ENCODE data around the gene MILR1.

MILR1 gene, protein sequence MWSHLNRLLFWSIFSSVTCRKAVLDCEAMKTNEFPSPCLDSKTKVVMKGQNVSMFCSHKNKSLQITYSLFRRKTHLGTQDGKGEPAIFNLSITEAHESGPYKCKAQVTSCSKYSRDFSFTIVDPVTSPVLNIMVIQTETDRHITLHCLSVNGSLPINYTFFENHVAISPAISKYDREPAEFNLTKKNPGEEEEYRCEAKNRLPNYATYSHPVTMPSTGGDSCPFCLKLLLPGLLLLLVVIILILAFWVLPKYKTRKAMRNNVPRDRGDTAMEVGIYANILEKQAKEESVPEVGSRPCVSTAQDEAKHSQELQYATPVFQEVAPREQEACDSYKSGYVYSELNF

DNA sequence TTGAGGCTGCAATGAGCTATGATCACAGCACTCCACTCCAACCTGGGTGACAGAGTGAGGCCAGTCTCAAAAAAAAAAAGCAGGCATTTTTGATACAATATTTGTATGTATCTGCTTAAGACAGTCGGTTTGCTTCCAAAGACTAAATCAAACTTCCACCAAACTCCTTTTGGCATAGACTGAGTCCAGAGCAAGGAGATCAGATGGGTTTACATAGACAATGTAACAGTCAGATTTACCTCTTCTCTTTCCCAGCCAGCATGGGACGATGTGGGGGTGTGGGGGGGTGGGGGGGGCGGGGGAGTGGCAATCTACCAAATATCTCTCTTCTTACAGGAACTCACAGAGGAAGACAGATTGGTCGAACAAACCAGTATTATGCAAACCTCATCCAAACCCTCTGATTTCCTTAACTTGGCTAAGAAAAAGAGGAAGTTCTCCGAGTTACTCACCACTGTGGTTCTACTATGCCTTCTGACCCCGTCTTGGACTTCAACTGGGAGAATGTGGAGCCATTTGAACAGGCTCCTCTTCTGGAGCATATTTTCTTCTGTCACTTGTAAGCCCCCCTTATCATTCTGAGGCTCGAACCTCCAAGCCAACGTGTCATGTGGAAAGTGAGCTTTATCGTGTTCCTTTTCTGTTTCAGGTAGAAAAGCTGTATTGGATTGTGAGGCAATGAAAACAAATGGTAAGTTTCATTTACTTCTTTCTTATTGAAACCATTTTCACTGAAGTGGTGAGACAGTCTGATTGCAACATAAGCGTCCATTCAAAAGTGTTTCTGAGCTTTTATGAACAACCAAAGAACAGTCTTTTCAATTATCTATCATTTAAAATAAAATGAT lies at the start of gene MILR1:
MILR1 (plus strand) TSS at position 451 of the 848 bp plus-strand sequence; CDS start at position 505, 54 bp downstream.
- peak; percentile 96 for DNase-seq (ENCODE audit: low read depth in 2 of 2)
- TF ChIP-seq, protein P1, sequence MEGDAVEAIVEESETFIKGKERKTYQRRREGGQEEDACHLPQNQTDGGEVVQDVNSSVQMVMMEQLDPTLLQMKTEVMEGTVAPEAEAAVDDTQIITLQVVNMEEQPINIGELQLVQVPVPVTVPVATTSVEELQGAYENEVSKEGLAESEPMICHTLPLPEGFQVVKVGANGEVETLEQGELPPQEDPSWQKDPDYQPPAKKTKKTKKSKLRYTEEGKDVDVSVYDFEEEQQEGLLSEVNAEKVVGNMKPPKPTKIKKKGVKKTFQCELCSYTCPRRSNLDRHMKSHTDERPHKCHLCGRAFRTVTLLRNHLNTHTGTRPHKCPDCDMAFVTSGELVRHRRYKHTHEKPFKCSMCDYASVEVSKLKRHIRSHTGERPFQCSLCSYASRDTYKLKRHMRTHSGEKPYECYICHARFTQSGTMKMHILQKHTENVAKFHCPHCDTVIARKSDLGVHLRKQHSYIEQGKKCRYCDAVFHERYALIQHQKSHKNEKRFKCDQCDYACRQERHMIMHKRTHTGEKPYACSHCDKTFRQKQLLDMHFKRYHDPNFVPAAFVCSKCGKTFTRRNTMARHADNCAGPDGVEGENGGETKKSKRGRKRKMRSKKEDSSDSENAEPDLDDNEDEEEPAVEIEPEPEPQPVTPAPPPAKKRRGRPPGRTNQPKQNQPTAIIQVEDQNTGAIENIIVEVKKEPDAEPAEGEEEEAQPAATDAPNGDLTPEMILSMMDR (IDR thresholded peaks at IDR 0.05; ENCODE audit: low read depth, low read length): no peak
- peak within 1 kb of the TSS in 1 of 2 donors; percentile 48 for H3K4me3 ChIP-seq (replicated peaks in 1 of 2; ENCODE audit: low read depth in 2 of 2, low read length in 2 of 2)

DNA sequence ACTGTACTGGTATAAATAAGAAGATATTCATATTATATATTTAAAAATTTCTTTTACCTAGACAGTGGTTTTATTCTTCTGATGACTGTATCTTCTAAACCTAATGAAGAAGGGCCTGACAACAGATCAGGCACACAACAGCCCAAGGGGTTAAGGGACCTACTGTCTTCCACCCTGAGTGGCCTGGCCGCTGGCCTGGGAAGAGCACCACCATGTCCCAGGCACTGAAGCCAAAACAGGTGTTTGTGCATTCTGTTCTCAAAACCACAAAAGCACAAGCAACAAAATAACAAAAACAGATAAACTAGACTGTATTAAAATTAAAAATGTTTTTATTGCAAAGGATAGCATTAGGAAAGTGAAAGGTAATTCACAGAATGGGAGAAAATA lies 49.2 kb upstream of the MILR1 start:
- TF ChIP-seq, protein P1 (IDR thresholded peaks at IDR 0.05; ENCODE audit: low read depth, low read length): no peak
- DNase-seq (ENCODE audit: low read depth in 2 of 2): no peak
- H3K4me3 ChIP-seq (replicated peaks in 1 of 2; ENCODE audit: low read depth in 2 of 2, low read length in 2 of 2): no peak overlapping the region

DNA sequence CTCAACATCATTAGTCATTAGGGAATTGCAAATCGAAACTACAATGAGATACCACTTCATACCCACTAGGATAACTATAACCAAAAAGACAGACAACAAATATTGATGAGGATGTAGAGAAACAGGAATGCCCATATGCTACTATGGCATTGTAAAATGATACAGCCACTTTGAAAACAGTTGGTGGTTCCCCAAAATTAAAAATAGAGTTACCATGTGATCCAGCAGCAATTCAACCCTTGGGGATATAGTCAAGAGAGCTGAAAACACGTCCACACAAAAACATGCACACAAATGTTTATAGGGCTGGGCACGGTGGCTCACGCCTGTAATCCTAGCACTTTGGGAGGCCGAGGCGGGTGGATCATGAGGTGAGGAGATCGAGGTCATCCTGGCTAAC lies 48.3 kb upstream of the MILR1 start:
- TF ChIP-seq, protein P1 (IDR thresholded peaks at IDR 0.05; ENCODE audit: low read depth, low read length): no peak
- no peak for DNase-seq (ENCODE audit: low read depth in 2 of 2)
- H3K4me3 ChIP-seq (replicated peaks in 1 of 2; ENCODE audit: low read depth in 2 of 2, low read length in 2 of 2): no peak overlapping the region

DNA sequence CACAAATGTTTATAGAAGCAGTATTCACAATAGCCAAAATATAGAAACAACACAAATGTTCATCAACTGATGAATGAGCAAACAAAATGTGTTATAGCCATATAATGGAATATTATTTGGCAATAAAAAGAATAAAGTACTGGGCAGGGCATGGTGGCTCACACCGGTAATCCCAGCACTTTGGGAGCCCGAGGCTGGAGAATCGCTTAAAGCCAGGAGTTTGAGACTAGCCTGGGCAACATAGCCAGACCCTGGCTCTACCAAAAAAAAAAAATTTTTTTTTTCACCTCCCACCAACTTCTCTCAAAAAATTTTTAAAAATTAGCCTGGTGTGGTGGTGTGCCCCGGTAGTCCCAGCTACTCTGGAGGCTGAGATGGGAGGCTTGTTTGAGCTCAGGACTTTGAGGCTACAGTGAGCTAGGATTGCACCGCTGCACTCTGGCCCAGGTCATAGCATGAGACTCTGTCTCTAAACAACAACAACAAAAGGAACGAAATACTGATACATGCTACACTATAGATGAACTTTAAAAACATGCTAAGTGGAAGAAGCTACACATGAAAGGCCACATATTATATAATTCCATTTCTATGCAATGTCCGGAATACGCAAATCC lies 47.6 kb upstream of the MILR1 start:
- no peak overlapping the region for H3K4me3 ChIP-seq (replicated peaks in 1 of 2; ENCODE audit: low read depth in 2 of 2, low read length in 2 of 2)
- no peak for DNase-seq (ENCODE audit: low read depth in 2 of 2)
- TF ChIP-seq, protein P1 (IDR thresholded peaks at IDR 0.05; ENCODE audit: low read depth, low read length): no peak

DNA sequence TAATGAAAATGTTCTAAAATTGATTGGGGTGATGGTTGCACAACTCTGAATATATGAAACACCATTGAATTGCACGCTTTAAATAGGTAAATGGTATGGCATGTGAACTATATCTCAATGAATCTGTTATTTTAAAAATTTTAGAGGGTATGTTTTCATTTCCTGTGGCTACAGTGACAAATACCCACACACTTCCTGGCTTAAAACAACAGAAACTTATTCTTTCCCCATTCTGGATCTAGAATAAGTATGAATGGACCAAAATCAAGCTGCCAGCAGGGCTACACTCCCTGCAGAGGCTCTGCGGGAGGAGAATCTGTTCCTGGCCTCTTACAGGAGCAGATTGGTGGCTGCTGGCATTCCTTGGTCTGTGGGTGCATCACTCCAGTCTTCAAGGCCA lies 47.0 kb upstream of the MILR1 start:
- TF ChIP-seq, protein P1 (IDR thresholded peaks at IDR 0.05; ENCODE audit: low read depth, low read length): no peak
- H3K4me3 ChIP-seq (replicated peaks in 1 of 2; ENCODE audit: low read depth in 2 of 2, low read length in 2 of 2): no peak overlapping the region

DNA sequence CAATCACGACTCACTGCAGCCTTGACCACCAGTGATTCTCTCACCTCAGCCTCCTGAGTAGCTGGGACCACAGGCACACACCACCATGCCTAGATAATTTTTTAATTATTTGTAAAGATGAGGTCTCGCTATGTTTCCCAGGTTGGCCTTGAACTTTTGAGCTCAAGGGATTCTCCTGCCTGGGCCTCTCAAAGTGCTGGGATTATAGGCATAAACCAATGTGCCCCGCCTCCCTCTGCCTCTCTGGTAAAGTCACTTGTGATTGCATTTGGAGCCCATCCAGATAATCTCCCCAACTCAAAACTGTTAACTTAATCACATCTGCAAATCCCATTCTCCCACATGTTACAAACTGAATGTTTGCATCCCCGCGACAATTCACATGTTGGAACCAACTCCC lies 46.4 kb upstream of the MILR1 start:
- DNase-seq (ENCODE audit: low read depth in 2 of 2): no peak
- H3K4me3 ChIP-seq (replicated peaks in 1 of 2; ENCODE audit: low read depth in 2 of 2, low read length in 2 of 2): no peak overlapping the region
- TF ChIP-seq, protein P1 (IDR thresholded peaks at IDR 0.05; ENCODE audit: low read depth, low read length): no peak

More for the DNA sequence above, 47.0 kb upstream of the MILR1 start:
- peak in 1 of 2 donors; percentile 46 for DNase-seq (ENCODE audit: low read depth in 2 of 2)
